OCI-M1 (cell line): ENCODE measurements around the gene PEX5L.
"Not testable (repeated sequence)": the region's sequence is repeated elsewhere in the genome, so short reads cannot be mapped to it uniquely, and the experiment has no call there.

Source experiments
- DNase-seq: peaks from one replicate; lab custom pipeline; 2025; lab: John Stamatoyannopoulos, UW

PEX5L gene

GRCh38 chr3:180008318-180008717 is 28.4 kb downstream of the PEX5L start:
- not testable (repeated sequence) for DNase-seq

- no peak for DNase-seq
Measured at GRCh38 chr3:180004542-180004941, 32.2 kb downstream of the PEX5L start.

DNA sequence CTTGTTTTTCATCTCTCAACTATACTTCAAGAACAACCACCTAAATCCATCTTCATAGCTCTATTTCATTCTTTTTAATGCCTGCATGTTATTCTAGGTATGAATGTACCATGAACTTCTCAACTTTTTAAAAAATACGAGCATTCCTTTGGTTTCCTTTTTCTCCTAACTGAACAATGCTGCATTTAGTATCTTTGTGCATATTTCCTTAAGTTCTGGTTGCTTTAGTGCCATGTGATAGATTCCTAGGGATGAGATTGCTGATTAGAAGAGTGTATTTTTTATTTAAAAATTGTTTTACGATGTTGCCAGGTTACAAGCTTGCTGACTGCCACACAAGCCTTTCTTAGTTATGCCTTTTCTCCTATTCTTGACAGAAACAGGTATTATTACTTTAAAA is 34.7 kb downstream of the PEX5L start:
- DNase-seq, result no peak

- no peak for DNase-seq
Measured at GRCh38 chr3:180000500-180000899, 36.2 kb downstream of the PEX5L start.

GRCh38 chr3:179995406-179995805 is 41.3 kb downstream of the PEX5L start:
- no peak for DNase-seq

DNA sequence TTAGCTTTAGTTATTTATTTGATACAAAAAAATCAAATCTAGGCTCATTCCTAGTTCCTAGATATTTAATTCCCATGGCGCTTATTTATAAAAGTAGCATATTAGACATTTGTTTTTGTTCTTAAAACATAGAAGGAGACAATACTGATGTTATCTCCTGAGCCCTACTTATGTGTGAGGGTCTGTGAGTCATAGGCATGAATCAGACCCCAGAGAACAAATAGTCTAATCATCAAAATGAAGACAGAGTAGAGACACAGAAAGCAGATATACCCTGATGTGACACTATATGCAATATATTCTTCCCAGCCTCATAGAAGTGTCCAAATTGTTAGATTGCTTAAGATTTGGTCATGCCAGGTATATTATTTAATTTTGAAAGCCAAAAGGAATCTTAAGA is 44.9 kb downstream of the PEX5L start:
- DNase-seq, result no peak

DNA sequence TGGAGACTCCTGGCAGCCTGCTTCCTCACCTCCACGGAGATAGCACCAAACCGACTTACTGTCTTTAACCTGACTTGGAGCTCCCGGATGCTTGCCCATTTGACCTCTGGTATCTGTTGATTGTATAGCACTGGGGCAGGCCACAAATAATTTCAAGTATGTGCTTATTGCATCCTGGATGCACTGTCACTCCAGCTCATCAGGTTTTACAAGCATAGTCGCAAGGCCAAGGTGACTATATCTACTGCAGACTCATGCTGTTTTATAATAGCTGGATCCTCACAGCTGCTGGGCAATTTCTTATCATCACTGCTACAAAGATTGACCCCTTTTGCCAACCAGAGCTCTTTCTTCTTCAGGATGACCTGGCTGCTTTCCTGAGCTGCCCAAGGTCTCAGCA is 45.6 kb downstream of the PEX5L start:
- DNase-seq, result no peak

DNA sequence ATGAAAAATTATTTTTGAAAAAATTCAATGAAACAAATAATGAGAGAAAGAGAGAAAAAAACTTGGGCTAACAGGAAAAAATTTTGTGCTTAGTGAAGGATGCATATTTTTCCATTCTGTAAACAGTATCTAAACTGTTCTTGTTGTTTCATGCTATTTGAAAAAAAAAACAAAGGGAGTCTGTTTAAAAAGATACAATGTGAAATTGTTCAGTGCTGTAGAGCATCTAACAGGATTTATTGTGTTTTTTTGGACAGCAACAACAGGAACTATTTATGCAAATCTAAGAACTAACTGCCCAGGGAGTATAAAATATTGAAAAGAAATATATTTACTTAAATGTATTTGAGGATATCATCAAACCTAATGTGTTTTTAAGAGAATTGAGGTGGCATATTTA is 55.1 kb downstream of the PEX5L start:
- no peak for DNase-seq

GRCh38 chr3:179977356-179977755 is 59.4 kb downstream of the PEX5L start:
- DNase-seq, result no peak

GRCh38 chr3:179973931-179974361 is 62.8 kb downstream of the PEX5L start:
- peak; percentile 35 for DNase-seq

DNA sequence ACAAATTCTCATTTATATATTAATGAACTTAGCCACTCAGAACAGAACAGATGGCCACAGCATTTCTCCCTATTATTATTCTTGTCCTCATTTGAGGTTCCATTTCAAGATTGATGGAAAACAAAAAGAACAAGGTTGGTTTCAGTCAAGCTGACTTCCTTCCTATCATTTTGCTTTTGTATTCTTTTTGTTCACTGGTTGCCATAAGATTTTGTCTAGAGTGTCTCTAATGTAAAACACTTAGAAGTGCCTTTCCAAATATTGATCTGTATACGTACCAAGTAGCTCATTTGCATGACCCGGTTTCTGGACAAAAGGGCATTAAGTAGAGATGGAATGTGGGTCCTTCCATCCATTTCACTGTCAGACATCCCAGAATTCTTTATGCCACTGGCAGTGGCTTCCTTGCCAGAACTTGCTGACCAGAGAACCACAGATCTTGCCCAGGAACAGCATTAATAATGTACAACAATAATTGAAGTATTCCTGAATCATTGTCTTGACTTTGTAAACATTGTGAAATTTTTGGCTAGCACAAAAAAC is 63.8 kb downstream of the PEX5L start:
- no peak for DNase-seq

GRCh38 chr3:179971280-179971679 is 65.5 kb downstream of the PEX5L start:
- DNase-seq, result no peak

DNA sequence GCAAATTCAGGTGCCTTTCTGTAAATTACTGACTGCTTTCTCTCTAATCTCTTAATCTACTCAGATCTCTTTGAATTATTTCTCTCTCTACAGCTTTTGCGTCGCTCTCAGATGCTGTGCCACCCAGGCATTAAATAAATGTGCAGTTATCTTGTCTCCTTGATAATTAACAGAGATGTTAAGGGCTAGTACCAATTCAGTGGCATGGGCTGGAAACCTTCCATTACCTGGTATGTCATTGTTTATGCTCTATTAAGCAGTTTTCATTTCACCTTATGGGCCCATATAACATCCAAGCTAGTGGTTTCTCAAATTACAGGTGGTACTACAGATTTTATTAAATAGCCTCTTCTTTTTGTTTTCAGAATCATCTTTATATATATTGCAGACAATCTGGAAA is 66.0 kb downstream of the PEX5L start:
- no peak for DNase-seq

- peak; percentile 21 for DNase-seq
Measured at GRCh38 chr3:179969525-179969924, 67.2 kb downstream of the PEX5L start.

GRCh38 chr3:179967622-179968021 is 69.1 kb downstream of the PEX5L start:
- no peak for DNase-seq

DNA sequence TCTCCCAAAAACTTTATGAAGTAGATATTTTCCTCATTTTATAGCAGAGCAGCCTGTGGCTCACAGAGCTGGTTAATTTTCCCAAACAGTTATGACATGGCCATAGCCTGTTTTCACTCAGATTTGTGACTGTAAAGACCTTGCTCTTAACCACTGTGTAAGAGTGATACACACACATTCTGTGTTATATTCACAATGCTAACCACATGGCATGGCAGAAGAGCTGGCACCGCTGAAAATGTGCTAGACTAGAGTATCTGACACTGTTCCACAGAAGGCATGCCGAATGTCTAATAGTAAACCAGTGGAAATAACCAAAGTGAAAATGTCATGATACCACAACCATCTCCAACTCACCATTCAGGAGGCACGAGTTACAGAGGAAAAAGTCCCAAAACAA is 71.8 kb downstream of the PEX5L start:
- no peak for DNase-seq

GRCh38 chr3:179962629-179963387 is 73.9 kb downstream of the PEX5L start:
- no peak for DNase-seq

DNA sequence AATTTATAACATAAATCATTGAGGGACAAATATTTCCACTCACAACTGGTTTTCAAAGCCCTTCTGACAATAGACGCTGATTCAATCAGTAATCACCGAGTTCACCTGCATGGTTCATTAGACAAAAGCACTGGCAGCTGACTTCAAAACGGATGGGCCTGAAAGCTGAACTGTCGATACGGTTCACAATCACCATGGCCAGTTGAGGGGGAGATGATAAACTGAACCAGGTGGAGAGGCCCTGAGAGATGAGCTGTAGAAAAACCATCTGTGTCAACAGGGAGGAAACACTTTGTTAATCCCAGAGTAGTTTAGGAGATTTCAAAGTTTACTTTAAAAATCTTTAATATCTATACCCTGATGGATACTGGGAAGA is 75.0 kb downstream of the PEX5L start:
- DNase-seq, result no peak

DNA sequence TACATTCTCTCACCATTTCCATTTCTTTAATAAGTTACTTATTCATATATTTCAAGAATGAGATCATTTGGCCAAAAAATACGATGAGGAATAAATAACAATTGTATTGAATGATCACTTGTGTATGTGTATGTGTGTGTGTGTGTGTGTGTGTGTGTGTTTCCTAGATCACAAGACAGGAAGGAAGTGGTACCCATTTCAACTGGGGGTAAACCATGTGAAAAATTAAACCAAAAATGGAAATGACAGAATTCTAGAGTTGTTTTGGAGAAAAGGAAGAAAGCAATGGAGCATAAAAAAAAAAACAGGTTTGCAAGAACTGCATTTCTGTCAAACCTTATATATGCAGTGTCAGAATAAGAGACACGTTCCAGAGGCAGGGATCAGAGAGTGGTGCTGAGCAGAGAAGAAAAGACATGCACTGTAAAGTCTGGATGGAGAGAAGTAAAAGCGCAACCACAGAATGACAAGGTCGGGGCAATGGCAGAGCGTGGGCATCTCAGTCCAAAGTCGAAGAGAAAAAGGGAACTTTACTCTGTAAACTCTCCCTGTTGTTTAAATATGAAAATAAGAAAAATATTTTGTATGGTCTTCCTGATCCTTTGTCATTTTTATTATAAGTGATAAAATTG is 75.5 kb downstream of the PEX5L start:
- DNase-seq, result no peak

GRCh38 chr3:179958759-179959158 is 78.0 kb downstream of the PEX5L start:
- no peak for DNase-seq

DNA sequence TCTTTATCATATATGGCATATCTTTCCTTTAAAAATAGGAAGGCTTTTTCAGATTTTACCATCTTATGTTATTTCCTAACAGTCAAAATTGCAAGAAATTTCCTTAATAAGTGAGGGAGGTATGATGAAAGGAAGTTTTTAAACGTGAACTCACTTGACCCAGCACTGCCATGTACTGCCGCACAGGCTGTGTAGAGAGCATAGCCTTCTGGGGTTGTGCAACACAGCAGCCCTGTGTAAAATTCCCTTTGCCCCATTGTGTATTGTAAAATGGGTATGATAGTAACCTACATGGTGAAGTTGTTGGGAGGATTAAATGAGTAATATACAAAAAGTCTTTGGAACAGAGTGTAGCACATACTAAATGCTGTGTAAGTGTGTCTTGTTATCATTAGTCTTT is 78.6 kb downstream of the PEX5L start:
- no peak for DNase-seq

- no peak for DNase-seq
Measured at GRCh38 chr3:179957264-179957845, 79.4 kb downstream of the PEX5L start.

GRCh38 chr3:179956416-179956830 is 80.3 kb downstream of the PEX5L start:
- DNase-seq, result peak; percentile 37
